ENCODE measurements around the gene FBXO46. TPM values are rescaled to one million over a fixed set of nuclear protein-coding genes. Genes with fewer than 3 reads are reported as not detected.

FBXO46 gene
- total and polyA plus RNA-seq, 2 of the 13 experiments (the other 11 are each of a cell fraction or from before 2014, with no cell fraction given): 6.2 to 6.4 TPM

DNA sequence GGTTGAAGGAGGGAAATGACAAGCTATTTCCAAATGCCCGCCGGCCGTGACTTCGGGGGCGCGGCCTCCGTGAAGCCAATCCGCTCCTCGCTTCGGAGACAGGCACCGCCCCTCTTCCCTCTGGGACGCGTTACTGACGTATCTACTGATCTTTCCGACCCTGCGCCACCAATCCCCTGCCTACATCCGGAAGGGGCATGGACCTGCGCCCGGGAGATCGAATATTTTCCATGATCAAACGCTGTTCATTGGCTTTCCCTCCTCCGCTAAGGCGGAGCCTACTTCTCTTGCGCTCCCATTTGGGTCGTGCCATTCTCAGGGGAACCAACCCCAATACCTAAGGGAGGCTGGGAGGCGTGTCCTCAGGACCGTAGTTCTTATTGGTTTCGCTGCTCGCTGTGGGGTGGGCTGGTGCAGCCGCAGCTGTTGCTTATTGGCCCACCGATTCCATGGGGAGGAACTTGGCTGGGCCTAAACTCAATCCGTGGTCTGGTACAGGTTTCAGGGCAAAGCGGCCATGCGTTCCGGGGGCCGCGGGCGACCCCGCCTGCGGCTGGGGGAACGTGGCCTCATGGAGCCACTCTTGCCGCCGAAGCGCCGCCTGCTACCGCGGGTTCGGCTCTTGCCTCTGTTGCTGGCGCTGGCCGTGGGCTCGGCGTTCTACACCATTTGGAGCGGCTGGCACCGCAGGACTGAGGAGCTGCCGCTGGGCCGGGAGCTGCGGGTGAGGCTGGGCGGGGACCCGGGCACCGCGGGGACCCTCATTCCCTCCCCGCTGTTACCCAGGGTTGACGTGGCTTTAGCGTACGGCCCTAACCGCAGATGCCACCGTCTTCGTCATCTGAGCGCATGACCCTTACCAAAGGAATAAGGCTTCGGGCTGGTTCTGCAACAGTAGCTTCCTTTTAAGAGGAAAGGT, 38.2 kb downstream of the FBXO46 start, which contains the start of gene QPCTL (continued):
- peak; percentile 40; the same call in 1 of the 2 replicates for TF ChIP-seq RXRA (CRISPR knock-in tag; IDR thresholded peaks at IDR 0.05)
- no peak; the same call in 1 of the 2 replicates for TF ChIP-seq ZNF773 (CRISPR knock-in tag; IDR thresholded peaks at IDR 0.05; ENCODE audit: borderline replicate concordance)
- peak; percentile 38 for TF ChIP-seq SP5 (CRISPR knock-in tag; IDR thresholded peaks at IDR 0.05; ENCODE audit: borderline replicate concordance, low read depth)
- TF ChIP-seq FOXP1 (IDR thresholded peaks at IDR 0.05): no peak
- no peak for TF ChIP-seq FOXP1 (CRISPR knock-in tag; IDR thresholded peaks at IDR 0.05)
- TF ChIP-seq ZFP90 (CRISPR knock-in tag; IDR thresholded peaks at IDR 0.05; ENCODE audit: borderline replicate concordance): no peak; the same call in 1 of the 2 replicates
- no peak for TF ChIP-seq SALL2 (CRISPR knock-in tag; IDR thresholded peaks at IDR 0.05)
- TF ChIP-seq, protein P1, sequence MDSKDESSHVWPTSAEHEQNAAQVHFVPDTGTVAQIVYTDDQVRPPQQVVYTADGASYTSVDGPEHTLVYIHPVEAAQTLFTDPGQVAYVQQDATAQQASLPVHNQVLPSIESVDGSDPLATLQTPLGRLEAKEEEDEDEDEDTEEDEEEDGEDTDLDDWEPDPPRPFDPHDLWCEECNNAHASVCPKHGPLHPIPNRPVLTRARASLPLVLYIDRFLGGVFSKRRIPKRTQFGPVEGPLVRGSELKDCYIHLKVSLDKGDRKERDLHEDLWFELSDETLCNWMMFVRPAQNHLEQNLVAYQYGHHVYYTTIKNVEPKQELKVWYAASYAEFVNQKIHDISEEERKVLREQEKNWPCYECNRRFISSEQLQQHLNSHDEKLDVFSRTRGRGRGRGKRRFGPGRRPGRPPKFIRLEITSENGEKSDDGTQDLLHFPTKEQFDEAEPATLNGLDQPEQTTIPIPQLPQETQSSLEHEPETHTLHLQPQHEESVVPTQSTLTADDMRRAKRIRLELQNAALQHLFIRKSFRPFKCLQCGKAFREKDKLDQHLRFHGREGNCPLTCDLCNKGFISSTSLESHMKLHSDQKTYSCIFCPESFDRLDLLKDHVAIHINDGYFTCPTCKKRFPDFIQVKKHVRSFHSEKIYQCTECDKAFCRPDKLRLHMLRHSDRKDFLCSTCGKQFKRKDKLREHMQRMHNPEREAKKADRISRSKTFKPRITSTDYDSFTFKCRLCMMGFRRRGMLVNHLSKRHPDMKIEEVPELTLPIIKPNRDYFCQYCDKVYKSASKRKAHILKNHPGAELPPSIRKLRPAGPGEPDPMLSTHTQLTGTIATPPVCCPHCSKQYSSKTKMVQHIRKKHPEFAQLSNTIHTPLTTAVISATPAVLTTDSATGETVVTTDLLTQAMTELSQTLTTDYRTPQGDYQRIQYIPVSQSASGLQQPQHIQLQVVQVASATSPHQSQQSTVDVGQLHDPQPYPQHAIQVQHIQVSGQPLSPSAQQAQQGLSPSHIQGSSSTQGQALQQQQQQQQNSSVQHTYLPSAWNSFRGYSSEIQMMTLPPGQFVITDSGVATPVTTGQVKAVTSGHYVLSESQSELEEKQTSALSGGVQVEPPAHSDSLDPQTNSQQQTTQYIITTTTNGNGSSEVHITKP (CRISPR knock-in tag; IDR thresholded peaks at IDR 0.05; ENCODE audit: low read depth): peak; percentile 93; the same call in 1 of the 2 replicates
- TF ChIP-seq, protein P2, sequence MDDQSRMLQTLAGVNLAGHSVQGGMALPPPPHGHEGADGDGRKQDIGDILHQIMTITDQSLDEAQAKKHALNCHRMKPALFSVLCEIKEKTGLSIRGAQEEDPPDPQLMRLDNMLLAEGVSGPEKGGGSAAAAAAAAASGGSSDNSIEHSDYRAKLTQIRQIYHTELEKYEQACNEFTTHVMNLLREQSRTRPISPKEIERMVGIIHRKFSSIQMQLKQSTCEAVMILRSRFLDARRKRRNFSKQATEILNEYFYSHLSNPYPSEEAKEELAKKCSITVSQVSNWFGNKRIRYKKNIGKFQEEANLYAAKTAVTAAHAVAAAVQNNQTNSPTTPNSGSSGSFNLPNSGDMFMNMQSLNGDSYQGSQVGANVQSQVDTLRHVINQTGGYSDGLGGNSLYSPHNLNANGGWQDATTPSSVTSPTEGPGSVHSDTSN (CRISPR knock-in tag; IDR thresholded peaks at IDR 0.05; ENCODE audit: borderline replicate concordance): no peak
- TF ChIP-seq ZFP82 (CRISPR knock-in tag; IDR thresholded peaks at IDR 0.05; ENCODE audit: borderline replicate concordance): no peak
- TF ChIP-seq ZMYM4 (CRISPR knock-in tag; IDR thresholded peaks at IDR 0.05): peak; percentile 16; the same call in 1 of the 2 replicates
- peak; percentile 63; the same call in 1 of the 2 replicates for TF ChIP-seq RFX5 (IDR thresholded peaks at IDR 0.05; ENCODE audit: low read depth, low read length)
- TF ChIP-seq ZFX (CRISPR knock-in tag; IDR thresholded peaks at IDR 0.05; ENCODE audit: low read depth): peak; percentile 85
- TF ChIP-seq MED13 (CRISPR knock-in tag; IDR thresholded peaks at IDR 0.05): no peak
- TF ChIP-seq ZNF30 (CRISPR knock-in tag; IDR thresholded peaks at IDR 0.05): no peak
- no peak for TF ChIP-seq EP300 (IDR thresholded peaks at IDR 0.05; ENCODE audit: low read depth in 2 of 2, low read length in 2 of 2)
- no peak for TF ChIP-seq EP300 (CRISPR knock-in tag; IDR thresholded peaks at IDR 0.05; ENCODE audit: borderline replicate concordance)
- TF ChIP-seq ZNF343 (CRISPR knock-in tag; IDR thresholded peaks at IDR 0.05): no peak
- TF ChIP-seq ZNF557 (CRISPR knock-in tag; IDR thresholded peaks at IDR 0.05): 0 out of 2 replicates have a peak, but pooled peaks have one; percentile 74
- TF ChIP-seq YY1 (IDR thresholded peaks at IDR 0.05; ENCODE audit: insufficient read depth, insufficient replicate concordance, low read depth, low read length): peak; percentile 78
- no peak for TF ChIP-seq ZC3H4 (CRISPR knock-in tag; IDR thresholded peaks at IDR 0.05; ENCODE audit: borderline replicate concordance)
- TF ChIP-seq ZNF337 (CRISPR knock-in tag; IDR thresholded peaks at IDR 0.05; ENCODE audit: borderline replicate concordance, low read depth): no peak
- TF ChIP-seq, protein P3, sequence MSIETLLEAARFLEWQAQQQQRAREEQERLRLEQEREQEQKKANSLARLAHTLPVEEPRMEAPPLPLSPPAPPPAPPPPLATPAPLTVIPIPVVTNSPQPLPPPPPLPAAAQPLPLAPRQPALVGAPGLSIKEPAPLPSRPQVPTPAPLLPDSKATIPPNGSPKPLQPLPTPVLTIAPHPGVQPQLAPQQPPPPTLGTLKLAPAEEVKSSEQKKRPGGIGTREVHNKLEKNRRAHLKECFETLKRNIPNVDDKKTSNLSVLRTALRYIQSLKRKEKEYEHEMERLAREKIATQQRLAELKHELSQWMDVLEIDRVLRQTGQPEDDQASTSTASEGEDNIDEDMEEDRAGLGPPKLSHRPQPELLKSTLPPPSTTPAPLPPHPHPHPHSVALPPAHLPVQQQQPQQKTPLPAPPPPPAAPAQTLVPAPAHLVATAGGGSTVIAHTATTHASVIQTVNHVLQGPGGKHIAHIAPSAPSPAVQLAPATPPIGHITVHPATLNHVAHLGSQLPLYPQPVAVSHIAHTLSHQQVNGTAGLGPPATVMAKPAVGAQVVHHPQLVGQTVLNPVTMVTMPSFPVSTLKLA (IDR thresholded peaks at IDR 0.05): peak; percentile 59
- TF ChIP-seq ZNF232 (CRISPR knock-in tag; IDR thresholded peaks at IDR 0.05; ENCODE audit: borderline replicate concordance): 0 out of 2 replicates have a peak, but pooled peaks have one; percentile 47
